H1 (cell line): ENCODE results near the gene VPS13C. TPM values are rescaled to one million over a fixed set of nuclear protein-coding genes. Genes with fewer than 3 reads are reported as not detected.

Experiments
- CTCF ChIA-PET: fragments of 300-600 bp; sonication (Branson Sonifier 250); formaldehyde crosslinking; loops from one replicate; lab custom pipeline; 2021; ENCODE audit not compliant: partially characterized antibody; lab: Charles Lee
- POLR2A ChIA-PET: fragments of 300-600 bp; sonication (Branson Sonifier 250); formaldehyde crosslinking; loops from one replicate; lab custom pipeline; 2021; ENCODE audit warnings: inconsistent platforms; ENCODE audit not compliant: partially characterized antibody; lab: Charles Lee
- DNase-seq, 2 experiments: peaks; one replicate each; pipeline versions ENCODE4 v3.0.0 to v3.0.0-alpha.2; 2010 to 2022; ENCODE audit warnings: low spot score in 2 of 2, low read depth in 1 of 2, mixed read lengths in 1 of 2
- FAIRE-seq: peaks from 2 replicates; lab custom pipeline; 2011; peaks lifted over from hg19 to GRCh38; lab: Jason Lieb, UNC
- H2AFZ ChIP-seq: 2 replicates; pipeline ENCODE4 v1.8.1; 2012; ENCODE audit warnings: low read length, inconsistent platforms
- H2AK5ac ChIP-seq: 2 replicates; pipeline ENCODE4 v1.6.1; 2013; ENCODE audit warnings: low read depth, low read length
- H2BK120ac ChIP-seq: replicated peaks from 2 replicates; pipeline ENCODE3; 2013; ENCODE audit warnings: low read depth, low read length, inconsistent platforms
- H2BK12ac ChIP-seq: 2 replicates; pipeline ENCODE4 v1.6.1; 2013; ENCODE audit warnings: low read depth, low read length
- H2BK15ac ChIP-seq: 2 replicates; pipeline ENCODE4 v1.6.1; 2013; ENCODE audit warnings: low read length
- H2BK20ac ChIP-seq: 2 replicates; pipeline ENCODE4 v1.6.1; 2013; ENCODE audit warnings: low read length
- H2BK5ac ChIP-seq: 2 replicates; pipeline ENCODE4 v1.6.1; 2013; ENCODE audit warnings: low read depth, low read length
- H3K14ac ChIP-seq: 2 replicates; pipeline ENCODE4 v1.6.1; 2013; ENCODE audit warnings: inconsistent platforms; ENCODE audit not compliant: insufficient read length
- H3K18ac ChIP-seq: 2 replicates; pipeline ENCODE4 v1.6.1; 2013; ENCODE audit warnings: low read length; ENCODE audit errors: extremely low read depth
- H3K23ac ChIP-seq: 2 replicates; pipeline ENCODE4 v1.6.1; 2013; ENCODE audit warnings: inconsistent platforms; ENCODE audit not compliant: insufficient read length
- H3K23me2 ChIP-seq: 2 replicates; pipeline ENCODE4 v1.6.1; 2013; ENCODE audit warnings: low read depth, low read length
- H3K27ac ChIP-seq: 2 replicates; pipeline ENCODE4 v1.6.1; 2011; ENCODE audit warnings: low read depth, low read length, inconsistent platforms
- H3K27me3 ChIP-seq, 4 experiments: replicated peaks in 1 of 4; 1 replicate in 1 of 4; 2 replicates in 3 of 4; pipeline versions ENCODE4 v1.6.1 to v1.8.1; 2011 to 2013; ENCODE audit warnings: low read length in 3 of 4, mild to moderate bottlenecking in 3 of 4, inconsistent platforms in 2 of 4, mixed read lengths in 2 of 4, moderate library complexity in 1 of 4; ENCODE audit not compliant: control insufficient read depth in 3 of 4, insufficient read depth in 3 of 4; ENCODE audit errors: extremely low read depth in 1 of 4
- H3K36me3 ChIP-seq, 4 experiments: 2 replicates each; pipeline versions ENCODE4 v1.6.1 to v1.8.1; 2011 to 2013; ENCODE audit warnings: mild to moderate bottlenecking in 4 of 4, low read length in 3 of 4, moderate library complexity in 2 of 4, control low read depth in 1 of 4, inconsistent platforms in 1 of 4; ENCODE audit not compliant: insufficient read depth in 4 of 4, control insufficient read depth in 2 of 4
- H3K4ac ChIP-seq: replicated peaks from 2 replicates; pipeline ENCODE3; 2013; ENCODE audit warnings: low read length, low read depth, mixed read lengths, inconsistent platforms; ENCODE audit not compliant: insufficient read length
- H3K4me1 ChIP-seq, 4 experiments: replicated peaks in 1 of 4; 1 replicate in 1 of 4; 2 replicates in 3 of 4; pipeline versions ENCODE4 v1.6.1 to v1.8.1; 2011 to 2013; ENCODE audit warnings: low read length in 3 of 4, inconsistent platforms in 2 of 4, mixed read lengths in 1 of 4; ENCODE audit not compliant: insufficient read depth in 4 of 4, control insufficient read depth in 3 of 4
- H3K4me2 ChIP-seq, 2 experiments: 2 replicates each; pipeline versions ENCODE4 v1.6.1 to v1.8.1; 2011 to 2013; ENCODE audit warnings: low read depth in 2 of 2, low read length in 2 of 2, control low read depth in 1 of 2, inconsistent platforms in 1 of 2, mild to moderate bottlenecking in 1 of 2; ENCODE audit not compliant: insufficient read depth in 1 of 2
- H3K4me3 ChIP-seq, 4 experiments: fragments of 200-600, 300-600 bp in 1 of 4; sonication (generic), shearing (Covaris generic), sonication (Bioruptor Twin) in 1 of 4; 2 replicates each; pipeline versions ENCODE4 v1.5.1 to v1.8.1; 2011 to 2016; ENCODE audit warnings: low read length in 4 of 4, low read depth in 3 of 4, control low read depth in 2 of 4, inconsistent platforms in 2 of 4, mild to moderate bottlenecking in 2 of 4, mixed read lengths in 1 of 4, moderate library complexity in 1 of 4; ENCODE audit not compliant: insufficient read depth in 2 of 4; ENCODE audit errors: extremely low read depth in 1 of 4
- H3K56ac ChIP-seq: replicated peaks from 2 replicates; pipeline ENCODE3; 2013; ENCODE audit warnings: low read depth, mild to moderate bottlenecking, mixed read lengths, low read length, inconsistent platforms; ENCODE audit not compliant: insufficient read length
- H3K79me1 ChIP-seq: 2 replicates; pipeline ENCODE4 v1.6.1; 2013; ENCODE audit warnings: low read depth, low read length, control low read depth
- H3K79me2 ChIP-seq, 2 experiments: 2 replicates each; pipeline versions ENCODE4 v1.6.1 to v1.8.1; 2012 to 2013; ENCODE audit warnings: low read length in 2 of 2, mild to moderate bottlenecking in 2 of 2, inconsistent platforms in 1 of 2; ENCODE audit not compliant: insufficient read depth in 2 of 2, control insufficient read depth in 1 of 2
- H3K9ac ChIP-seq, 4 experiments: replicated peaks in 1 of 4; 1 replicate in 1 of 4; 2 replicates in 3 of 4; pipeline versions ENCODE4 v1.6.1 to v1.8.1; 2011 to 2013; ENCODE audit warnings: low read depth in 3 of 4, low read length in 3 of 4, control low read depth in 2 of 4, mild to moderate bottlenecking in 2 of 4, moderate library complexity in 2 of 4, inconsistent platforms in 1 of 4; ENCODE audit errors: extremely low read depth in 1 of 4
- H3K9me3 ChIP-seq, 2 experiments: 2 replicates each; pipeline versions ENCODE4 v1.6.1 to v1.8.1; 2012 to 2013; ENCODE audit warnings: mild to moderate bottlenecking in 2 of 2, moderate library complexity in 2 of 2, control low read depth in 1 of 2, inconsistent platforms in 1 of 2, low read depth in 1 of 2, low read length in 1 of 2, mixed read lengths in 1 of 2; ENCODE audit not compliant: insufficient read depth in 2 of 2
- H4K20me1 ChIP-seq, 2 experiments: replicated peaks in 1 of 2; 2 replicates each; pipeline versions ENCODE3 to v1.8.1; 2011 to 2013; ENCODE audit warnings: inconsistent platforms in 2 of 2, low read length in 2 of 2, mild to moderate bottlenecking in 1 of 2; ENCODE audit not compliant: insufficient read depth in 2 of 2, control insufficient read depth in 1 of 2
- H4K5ac ChIP-seq: 2 replicates; pipeline ENCODE4 v1.6.1; 2013; ENCODE audit warnings: low read length, low read depth, mixed read lengths, inconsistent platforms; ENCODE audit not compliant: insufficient read length
- H4K8ac ChIP-seq: 2 replicates; pipeline ENCODE4 v1.8.0; 2013; ENCODE audit warnings: mild to moderate bottlenecking, moderate library complexity, low read length, inconsistent platforms; ENCODE audit not compliant: insufficient read depth; ENCODE audit errors: extremely low read depth
- H4K91ac ChIP-seq: replicated peaks from 2 replicates; pipeline ENCODE3; 2013; ENCODE audit warnings: low read length, mixed read lengths, inconsistent platforms; ENCODE audit not compliant: insufficient read length
- EGR1 ChIP-seq: IDR thresholded peaks from 2 replicates; pipeline ENCODE4 v1.6.1; 2011; ENCODE audit warnings: low read depth, low read length, borderline replicate concordance
- FOSL1 ChIP-seq: IDR thresholded peaks from 2 replicates; pipeline ENCODE4 v1.6.1; 2011; ENCODE audit warnings: mild to moderate bottlenecking, low read depth, low read length, moderate library complexity; ENCODE audit not compliant: insufficient read depth
- POLR2A ChIP-seq, 2 experiments: IDR thresholded peaks; 1 replicate in 1 of 2; 2 replicates in 1 of 2; pipeline ENCODE4 v1.6.1; 2011; ENCODE audit warnings: low read depth in 2 of 2, low read length in 2 of 2, mild to moderate bottlenecking in 2 of 2; ENCODE audit errors: control extremely low read depth in 1 of 2
- POLR2AphosphoS5 ChIP-seq: IDR thresholded peaks from 2 replicates; pipeline ENCODE4 v1.6.1; 2011; ENCODE audit warnings: low read depth, low read length
- RAD21 ChIP-seq, 2 experiments: IDR thresholded peaks in 1 of 2; conservative IDR thresholded peaks in 1 of 2; 2 replicates each; pipeline ENCODE4 v1.6.1; 2011; ENCODE audit warnings: low read depth in 2 of 2, low read length in 2 of 2, improper control_type of control experiment in 1 of 2, inconsistent platforms in 1 of 2, mild to moderate bottlenecking in 1 of 2, moderate library complexity in 1 of 2
- SIX5 ChIP-seq: IDR thresholded peaks from 2 replicates; pipeline ENCODE4 v1.6.1; 2011; ENCODE audit warnings: mild to moderate bottlenecking, low read depth, low read length
- TEAD4 ChIP-seq: IDR thresholded peaks from 2 replicates; pipeline ENCODE4 v1.6.1; 2012; ENCODE audit warnings: low read depth, low read length, inconsistent platforms, mixed read lengths
- YY1 ChIP-seq: IDR thresholded peaks from 2 replicates; pipeline ENCODE4 v1.6.1; 2011; ENCODE audit warnings: low read depth, mild to moderate bottlenecking, low read length
- WGBS, 2 experiments: shearing (Covaris generic) in 1 of 2; methylation state at CpG; one replicate each; pipeline versions ENCODE4 v1.1.6 to v1.1.7; 2013 to 2015; ENCODE audit warnings: low lambda C conversion rate in 2 of 2, mixed read lengths in 2 of 2, inconsistent platforms in 1 of 2, low coverage in 1 of 2, missing lambda C conversion rate in 1 of 2; ENCODE audit not compliant: insufficient replicate concordance in 2 of 2, insufficient coverage in 1 of 2, insufficient read length in 1 of 2; ENCODE audit errors: extremely low coverage in 1 of 2, missing lambda C conversion rate in 1 of 2; 5-methylcytosine and 5-hydroxymethylcytosine counted together
- polyA plus RNA-seq, 7 experiments: library from polyadenylated mRNA; depleted of rRNA in 3 of 7; stranded (reverse) in 5 of 7; unstranded in 2 of 7; fragments of >200 nt in 5 of 7; fragments of 200-250 nt in 2 of 7; gene quantifications; 1 replicate in 5 of 7; 2 replicates in 1 of 7; 4 replicates in 1 of 7; pipeline versions ENCODE4 v1.2.1 to v1.2.3, GENCODE V29; 2011 to 2013; ENCODE audit warnings: missing spikeins in 2 of 7, mixed read lengths in 2 of 7
- total RNA-seq: library from RNA; stranded (reverse); fragmentation: NEBNext Ultra II Directional; extraction: Animal tissue kit (Norgen Biotek cat#: 25700); gene quantifications from 2 replicates; pipeline ENCODE4 v1.2.1, GENCODE V29; 2021
- TF ChIP-seq, protein P1 (sequence below): IDR thresholded peaks from 2 replicates; pipeline ENCODE4 v1.6.1; 2011; ENCODE audit warnings: low read length, improper control_type of control experiment
- TF ChIP-seq, protein P2 (sequence below), 3 experiments: IDR thresholded peaks; 1 replicate in 2 of 3; 2 replicates in 1 of 3; pipeline versions ENCODE4 v1.5.1 to v1.6.1; 2011; ENCODE audit warnings: low read length in 3 of 3, mild to moderate bottlenecking in 3 of 3, inconsistent platforms in 2 of 3, low read depth in 1 of 3, moderate library complexity in 1 of 3; ENCODE audit not compliant: insufficient read depth in 1 of 3; ENCODE audit errors: control extremely low read depth in 1 of 3

Gene VPS13C
- total and polyA plus RNA-seq, 2 of the 8 experiments (the other 6 are each of a cell fraction or from before 2014, with no cell fraction given), result 4.8 to 18.8 TPM

DNA sequence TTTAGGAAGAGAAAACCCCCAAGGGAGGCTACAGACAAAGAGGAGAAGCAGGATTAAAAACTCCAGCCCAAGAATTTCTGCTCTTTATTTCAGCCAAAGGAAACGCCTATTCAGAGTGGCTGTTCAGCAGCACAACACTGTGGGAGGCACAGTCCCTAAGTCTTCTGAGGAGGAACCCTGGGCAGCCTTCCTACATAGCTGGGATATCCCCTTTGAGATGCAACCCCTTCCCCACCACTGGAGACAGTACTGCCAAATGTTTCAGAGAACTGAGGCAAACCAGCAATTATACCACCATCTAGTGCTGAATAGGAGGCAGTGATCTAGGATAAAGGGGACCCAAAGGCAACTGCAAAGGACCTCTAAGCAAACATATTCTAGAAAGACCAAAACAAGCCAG is 168.1 kb downstream of the VPS13C start:
- H3K56ac ChIP-seq, result no peak overlapping the region
- no peak overlapping the region for H4K5ac ChIP-seq
- no peak overlapping the region for H2AFZ ChIP-seq
- no peak overlapping the region for H3K4ac ChIP-seq
- H3K27ac ChIP-seq, result no peak overlapping the region
- no peak overlapping the region for H3K18ac ChIP-seq
- H3K9ac ChIP-seq, result no peak overlapping the region
- peaks cover 0 to 4% (median 3%) of the 10 kb centered on the region in 4 experiments; a peak in 3 of 7 replicates for H3K4me1 ChIP-seq
- no peak overlapping the region for H2BK120ac ChIP-seq
- no peak overlapping the region for H2AK5ac ChIP-seq
- no peaks in the 10 kb centered on the region for H3K23me2 ChIP-seq
- no peak overlapping the region for H2BK12ac ChIP-seq
- H2BK5ac ChIP-seq, result no peak overlapping the region
- no peaks in the 10 kb centered on the region for H4K20me1 ChIP-seq
- FAIRE-seq (peak; percentile 86), DNase-seq (peak; percentile 15 to 51)
- no peak overlapping the region for H4K8ac ChIP-seq
- H4K91ac ChIP-seq, result no peak overlapping the region
- no peak overlapping the region for H2BK20ac ChIP-seq
- ChIA-PET POLR2A (no interaction called here), CTCF (interaction anchor here (0.7 to 1.2 kb wide), 4 partner anchors 14 to 1153 kb away, joined by 3 read pairs; no protein-coding TSS in a partner anchor)
- no peaks in the 10 kb centered on the region for H3K79me1 ChIP-seq
- H3K14ac ChIP-seq, result no peak overlapping the region
- H3K4me3 ChIP-seq, result no peak overlapping the region
- H3K79me2 ChIP-seq, result no peaks in the 10 kb centered on the region
- no peak overlapping the region for H3K23ac ChIP-seq
- H3K36me3 ChIP-seq, result no peaks in the 10 kb centered on the region; a peak in 2 of 8 replicates
- H3K9me3 ChIP-seq, result peaks cover 9 to 16% of the 10 kb centered on the region in 2 experiments; a peak in 3 of 4 replicates
- 69% methylated on average over 1 of the region's 1 CpG; no CpG with 5 or more reads in 1 of the 2 experiments for WGBS, 2 experiments
- H3K4me2 ChIP-seq, result no peak overlapping the region
- H2BK15ac ChIP-seq, result no peak overlapping the region
- no peaks in the 10 kb centered on the region for H3K27me3 ChIP-seq
- no peak for TF ChIP-seq EGR1
- TF ChIP-seq YY1, result 0 out of 2 replicates have a peak, but pooled peaks have one; percentile 12
- TF ChIP-seq TEAD4, result peak; percentile 43; the same call in 1 of the 2 replicates
- no peak for TF ChIP-seq FOSL1
- TF ChIP-seq, protein P1, sequence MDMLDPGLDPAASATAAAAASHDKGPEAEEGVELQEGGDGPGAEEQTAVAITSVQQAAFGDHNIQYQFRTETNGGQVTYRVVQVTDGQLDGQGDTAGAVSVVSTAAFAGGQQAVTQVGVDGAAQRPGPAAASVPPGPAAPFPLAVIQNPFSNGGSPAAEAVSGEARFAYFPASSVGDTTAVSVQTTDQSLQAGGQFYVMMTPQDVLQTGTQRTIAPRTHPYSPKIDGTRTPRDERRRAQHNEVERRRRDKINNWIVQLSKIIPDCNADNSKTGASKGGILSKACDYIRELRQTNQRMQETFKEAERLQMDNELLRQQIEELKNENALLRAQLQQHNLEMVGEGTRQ, result no peak
- peak in 1 of 2 experiments; percentile 60; a peak in 2 of 3 replicates for TF ChIP-seq POLR2A (IDR thresholded peaks at IDR 0.05; ENCODE audit: control extremely low read depth in 1 of 2, low read depth in 2 of 2, low read length in 2 of 2)
- TF ChIP-seq RAD21 (IDR thresholded peaks at IDR 0.05 in 1 of 2, conservative IDR thresholded peaks at IDR 0.05 in 1 of 2; ENCODE audit: low read depth in 2 of 2, low read length in 2 of 2), result peak; percentile 51 to 58
- TF ChIP-seq, protein P2, sequence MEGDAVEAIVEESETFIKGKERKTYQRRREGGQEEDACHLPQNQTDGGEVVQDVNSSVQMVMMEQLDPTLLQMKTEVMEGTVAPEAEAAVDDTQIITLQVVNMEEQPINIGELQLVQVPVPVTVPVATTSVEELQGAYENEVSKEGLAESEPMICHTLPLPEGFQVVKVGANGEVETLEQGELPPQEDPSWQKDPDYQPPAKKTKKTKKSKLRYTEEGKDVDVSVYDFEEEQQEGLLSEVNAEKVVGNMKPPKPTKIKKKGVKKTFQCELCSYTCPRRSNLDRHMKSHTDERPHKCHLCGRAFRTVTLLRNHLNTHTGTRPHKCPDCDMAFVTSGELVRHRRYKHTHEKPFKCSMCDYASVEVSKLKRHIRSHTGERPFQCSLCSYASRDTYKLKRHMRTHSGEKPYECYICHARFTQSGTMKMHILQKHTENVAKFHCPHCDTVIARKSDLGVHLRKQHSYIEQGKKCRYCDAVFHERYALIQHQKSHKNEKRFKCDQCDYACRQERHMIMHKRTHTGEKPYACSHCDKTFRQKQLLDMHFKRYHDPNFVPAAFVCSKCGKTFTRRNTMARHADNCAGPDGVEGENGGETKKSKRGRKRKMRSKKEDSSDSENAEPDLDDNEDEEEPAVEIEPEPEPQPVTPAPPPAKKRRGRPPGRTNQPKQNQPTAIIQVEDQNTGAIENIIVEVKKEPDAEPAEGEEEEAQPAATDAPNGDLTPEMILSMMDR (IDR thresholded peaks at IDR 0.05; ENCODE audit: control extremely low read depth in 1 of 3, insufficient read depth in 1 of 3, low read depth in 1 of 3, low read length in 3 of 3), result peak in 2 of 3 experiments; percentile 64 to 85; a peak in 3 of 4 replicates
- TF ChIP-seq POLR2AphosphoS5, result peak; percentile 54; the same call in 1 of the 2 replicates
- no peak for TF ChIP-seq SIX5
